Endodermal cell (in vitro differentiated cells): ENCODE results near the gene DDN. TPM values are rescaled to one million over a fixed set of nuclear protein-coding genes. Genes with fewer than 3 reads are reported as not detected.
A peak's percentile ranks its signal among the peaks of the same experiment; 100 is the strongest.

Source experiments
- DNase-seq: peaks from one replicate; pipeline ENCODE4 v3.0.0-alpha.2; 2017
- H3K27ac ChIP-seq: 2 replicates; pipeline ENCODE4 v1.5.1; 2013; ENCODE audit warnings: mild to moderate bottlenecking, low read depth, low read length, moderate library complexity
- H3K27me3 ChIP-seq: 2 replicates; pipeline ENCODE4 v1.6.1; 2013; ENCODE audit warnings: mild to moderate bottlenecking, low read length, moderate library complexity; ENCODE audit not compliant: insufficient read depth, control insufficient read depth, poor library complexity, severe bottlenecking
- H3K36me3 ChIP-seq: 2 replicates; pipeline ENCODE4 v1.7.0; 2013; ENCODE audit warnings: mild to moderate bottlenecking, low read length, moderate library complexity; ENCODE audit not compliant: control insufficient read depth, insufficient read depth
- H3K4me1 ChIP-seq: one replicate; pipeline ENCODE4 v1.7.0; 2013; ENCODE audit warnings: low read length; ENCODE audit not compliant: control insufficient read depth, insufficient read depth
- H3K4me3 ChIP-seq: 2 replicates; pipeline ENCODE4 v1.5.1; 2013; ENCODE audit warnings: mild to moderate bottlenecking, low read length, moderate library complexity
- H3K9ac ChIP-seq: 2 replicates; pipeline ENCODE4 v1.6.1; 2013; ENCODE audit warnings: mild to moderate bottlenecking, low read length, moderate library complexity; ENCODE audit not compliant: poor library complexity, severe bottlenecking; ENCODE audit errors: extremely low read depth
- H3K9me3 ChIP-seq: 2 replicates; pipeline ENCODE4 v1.6.1; 2013; ENCODE audit warnings: mild to moderate bottlenecking, low read length, moderate library complexity; ENCODE audit not compliant: control insufficient read depth
- H3K27ac Mint-ChIP-seq: 2 replicates; pipeline ENCODE4 v1.8.0; 2020; ENCODE audit warnings: mixed read lengths
- H3K27me3 Mint-ChIP-seq: 2 replicates; pipeline ENCODE4 v1.8.0; 2021; ENCODE audit warnings: mild to moderate bottlenecking, mixed read lengths; ENCODE audit not compliant: insufficient read depth
- H3K36me3 Mint-ChIP-seq: 2 replicates; pipeline ENCODE4 v1.8.0; 2020; ENCODE audit warnings: low read depth, mixed read lengths
- H3K4me1 Mint-ChIP-seq: 2 replicates; pipeline ENCODE4 v1.8.0; 2020; ENCODE audit warnings: mixed read lengths
- H3K4me3 Mint-ChIP-seq: 2 replicates; pipeline ENCODE4 v1.8.0; 2020; ENCODE audit warnings: mild to moderate bottlenecking, moderate library complexity, mixed read lengths
- H3K9me3 Mint-ChIP-seq: 2 replicates; pipeline ENCODE4 v1.8.0; 2020; ENCODE audit warnings: mild to moderate bottlenecking, mixed read lengths
- CTCF ChIP-seq: fragments of 200-600 bp; sonication (generic); conservative IDR thresholded peaks from 2 replicates; pipeline ENCODE4 v1.5.0; 2021; ENCODE audit warnings: antibody characterized with exemption, mild to moderate bottlenecking
- WGBS, 2 experiments: methylation state at CpG; one replicate each; pipeline versions ENCODE4 v1.1.5 to v1.1.7; 2013; ENCODE audit warnings: missing lambda C conversion rate in 2 of 2, mixed read lengths in 1 of 2; ENCODE audit not compliant: insufficient coverage in 1 of 2, insufficient read length in 1 of 2; 5-methylcytosine and 5-hydroxymethylcytosine counted together
- total RNA-seq, 2 donors: library from RNA; stranded (reverse); fragmentation: NEBNext Ultra II Directional in 1 of 2; extraction: Animal tissue kit (Norgen Biotek cat#: 25700) in 1 of 2; gene quantifications; 2 replicates in 1 of 2; 3 replicates in 1 of 2; pipeline ENCODE4 v1.2.1, GENCODE V29; 2021

The DDN gene
- total RNA-seq, 2 donors from 2014 or later: 0.31 to 0.33 TPM

GRCh38 chr12:48954061-48954460 lies 45.1 kb downstream of the DDN start:
- Mint-ChIP-seq H3K9me3 (no peaks in the 10 kb centered on the region), H3K4me3 (no peak overlapping the region), H3K27ac (no peak overlapping the region), H3K27me3 (no peaks in the 10 kb centered on the region), H3K36me3 (peaks cover 46% of the 10 kb centered on the region), H3K4me1 (peaks cover 17% of the 10 kb centered on the region)
- peaks cover 53% of the 10 kb centered on the region for H3K36me3 ChIP-seq
- peak overlapping the region; percentile 96 for H3K4me3 ChIP-seq
- H3K9me3 ChIP-seq: no peaks in the 10 kb centered on the region
- 95 to 98% methylated on average over 3 of the region's 3 CpGs for WGBS, 2 experiments
- no peak for TF ChIP-seq CTCF
- DNase-seq: no peak
- no peak overlapping the region for H3K27ac ChIP-seq
- H3K27me3 ChIP-seq: no peaks in the 10 kb centered on the region
- H3K9ac ChIP-seq: no peak overlapping the region
- H3K4me1 ChIP-seq: peaks cover 5% of the 10 kb centered on the region

GRCh38 chr12:48952691-48953090 lies 46.5 kb downstream of the DDN start:
- Mint-ChIP-seq H3K4me1 (peaks cover 13% of the 10 kb centered on the region), H3K27me3 (no peaks in the 10 kb centered on the region), H3K36me3 (peaks cover 50% of the 10 kb centered on the region), H3K9me3 (no peaks in the 10 kb centered on the region), H3K27ac (no peak overlapping the region), H3K4me3 (no peak overlapping the region)
- no peak overlapping the region for H3K27ac ChIP-seq
- H3K9me3 ChIP-seq: no peaks in the 10 kb centered on the region
- H3K9ac ChIP-seq: no peak overlapping the region
- H3K27me3 ChIP-seq: no peaks in the 10 kb centered on the region
- peaks cover 5% of the 10 kb centered on the region for H3K4me1 ChIP-seq
- no peak overlapping the region for H3K4me3 ChIP-seq
- DNase-seq: no peak
- peaks cover 63% of the 10 kb centered on the region for H3K36me3 ChIP-seq
- 92 to 96% methylated on average over 3 to 4 of the region's 4 CpGs for WGBS, 2 experiments
- TF ChIP-seq CTCF: no peak

- no peaks in the 10 kb centered on the region for H3K9me3 Mint-ChIP-seq
- peaks cover 40% of the 10 kb centered on the region for H3K36me3 Mint-ChIP-seq
- no peak for DNase-seq
- no peaks in the 10 kb centered on the region for H3K27me3 ChIP-seq
- H3K27me3 Mint-ChIP-seq: no peaks in the 10 kb centered on the region
- WGBS, 2 experiments: 84 to 88% methylated on average over 2 to 3 of the region's 3 CpGs
- peaks cover 64% of the 10 kb centered on the region for H3K36me3 ChIP-seq
- peaks cover 4% of the 10 kb centered on the region for H3K4me1 ChIP-seq
- peak overlapping the region; percentile 3 for H3K27ac Mint-ChIP-seq
- no peaks in the 10 kb centered on the region for H3K9me3 ChIP-seq
- no peak overlapping the region for H3K27ac ChIP-seq
- no peak for TF ChIP-seq CTCF
- H3K4me3 ChIP-seq: no peak overlapping the region
- no peak overlapping the region for H3K4me3 Mint-ChIP-seq
- H3K4me1 Mint-ChIP-seq: peaks cover 10% of the 10 kb centered on the region
- no peak overlapping the region for H3K9ac ChIP-seq
Measured at GRCh38 chr12:48947727-48948126, 51.4 kb downstream of the DDN start.
